Upper lobe of left lung (tissue), 4 donors: Measurements from ENCODE around the gene ZBED5.

Experiments
- POLR2A ChIP-seq, 4 donors: fragments of 450-650 bp; IDR thresholded peaks; one replicate each; pipeline ENCODE4 v1.5.1; 2016 to 2017; ENCODE audit warnings: antibody characterized with exemption in 4 of 4, mild to moderate bottlenecking in 2 of 4
- POLR2AphosphoS5 ChIP-seq, 2 donors: sonication (generic); formaldehyde crosslinking; IDR thresholded peaks; one replicate each; pipeline ENCODE4 v1.5.1; 2017; ENCODE audit warnings: antibody characterized with exemption in 2 of 2
- TF ChIP-seq, protein P1 (sequence below), 6 experiments: fragments of 450-650 bp in 4 of 6; fragments of 200-600 bp in 2 of 6; sonication (generic) in 2 of 6; IDR thresholded peaks; one replicate each; pipeline ENCODE4 v1.5.1; 2016 to 2019; ENCODE audit warnings: antibody characterized with exemption in 6 of 6

DNA sequence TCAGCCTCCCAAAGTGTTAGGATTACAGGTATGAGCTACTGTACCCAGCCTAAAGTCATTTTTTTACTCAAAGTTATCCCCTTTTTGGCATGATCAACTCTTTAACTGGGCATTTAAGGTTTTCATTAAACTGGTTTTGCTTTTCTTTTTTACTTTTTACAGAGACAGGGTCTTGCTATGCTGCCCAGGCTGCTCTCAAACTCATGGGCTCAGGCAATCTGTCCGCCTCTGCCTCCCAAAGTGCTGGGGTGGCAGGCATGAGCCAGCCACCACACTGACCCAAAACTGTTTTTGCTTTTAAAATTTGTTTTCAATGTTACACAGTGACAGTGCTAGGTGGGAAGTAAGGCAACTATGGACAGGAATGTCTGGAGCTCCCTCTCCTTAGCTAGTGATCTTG is 3.9 kb upstream of the ZBED5 start:
- TF ChIP-seq POLR2A (IDR thresholded peaks at IDR 0.05): no peak
- TF ChIP-seq, protein P1, sequence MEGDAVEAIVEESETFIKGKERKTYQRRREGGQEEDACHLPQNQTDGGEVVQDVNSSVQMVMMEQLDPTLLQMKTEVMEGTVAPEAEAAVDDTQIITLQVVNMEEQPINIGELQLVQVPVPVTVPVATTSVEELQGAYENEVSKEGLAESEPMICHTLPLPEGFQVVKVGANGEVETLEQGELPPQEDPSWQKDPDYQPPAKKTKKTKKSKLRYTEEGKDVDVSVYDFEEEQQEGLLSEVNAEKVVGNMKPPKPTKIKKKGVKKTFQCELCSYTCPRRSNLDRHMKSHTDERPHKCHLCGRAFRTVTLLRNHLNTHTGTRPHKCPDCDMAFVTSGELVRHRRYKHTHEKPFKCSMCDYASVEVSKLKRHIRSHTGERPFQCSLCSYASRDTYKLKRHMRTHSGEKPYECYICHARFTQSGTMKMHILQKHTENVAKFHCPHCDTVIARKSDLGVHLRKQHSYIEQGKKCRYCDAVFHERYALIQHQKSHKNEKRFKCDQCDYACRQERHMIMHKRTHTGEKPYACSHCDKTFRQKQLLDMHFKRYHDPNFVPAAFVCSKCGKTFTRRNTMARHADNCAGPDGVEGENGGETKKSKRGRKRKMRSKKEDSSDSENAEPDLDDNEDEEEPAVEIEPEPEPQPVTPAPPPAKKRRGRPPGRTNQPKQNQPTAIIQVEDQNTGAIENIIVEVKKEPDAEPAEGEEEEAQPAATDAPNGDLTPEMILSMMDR (IDR thresholded peaks at IDR 0.05): no peak
- no peak for TF ChIP-seq POLR2AphosphoS5 (IDR thresholded peaks at IDR 0.05)
